GM12878 (cell line): ENCODE results near the gene CDC27. TPM values are rescaled to one million over a fixed set of nuclear protein-coding genes. Genes with fewer than 3 reads are reported as not detected.

Experiments
- ATAC-seq: fragments of 200-7000 bp; cut with Tn5 transposase; 3 replicates; pipeline ENCODE4 v1.9.1; 2020; ENCODE audit warnings: mild to moderate bottlenecking, moderate library complexity
- BruUV-seq: library from RNA; stranded (reverse); fragments of 400-500 nt; replicated peaks from 2 replicates; lab custom pipeline; 2021; lab: Mats Ljungman, UMichigan
- CTCF ChIA-PET: fragments of 300-600 bp; sonication (Branson Sonifier 250); formaldehyde crosslinking; extraction: SDS; loops from one replicate; lab custom pipeline; 2021; ENCODE audit warnings: inconsistent platforms; lab: Yijun Ruan, JAX
- POLR2A ChIA-PET: fragments of 350-600 bp; formaldehyde crosslinking; extraction: SDS; loops from one replicate; lab custom pipeline; 2021; ENCODE audit warnings: inconsistent platforms; lab: Charles Lee
- RAD21 ChIA-PET: fragments of 300-600 bp; sonication (Branson Sonifier 250); formaldehyde crosslinking; loops from one replicate; lab custom pipeline; 2023; ENCODE audit warnings: antibody characterized with exemption; ENCODE audit not compliant: unreplicated experiment; lab: Charles Lee
- SMC1A ChIA-PET: fragments of 300-600 bp; sonication (Branson Sonifier 250); formaldehyde crosslinking; loops from one replicate; lab custom pipeline; 2023; ENCODE audit not compliant: unreplicated experiment, uncharacterized antibody; lab: Charles Lee
- DNase-seq: peaks from one replicate; pipeline ENCODE4 v3.0.0-alpha.2; 2011; ENCODE audit warnings: low read depth, low spot score
- FAIRE-seq: peaks from 3 replicates; lab custom pipeline; 2011; peaks lifted over from hg19 to GRCh38; lab: Jason Lieb, UNC
- H2AFZ ChIP-seq: 2 replicates; pipeline ENCODE4 v1.6.0; 2011; ENCODE audit warnings: low read depth, low read length, control low read depth; ENCODE audit not compliant: control insufficient read depth
- H3K27ac ChIP-seq: 2 replicates; pipeline ENCODE4 v1.5.1; 2011; ENCODE audit warnings: control low read depth; ENCODE audit not compliant: control insufficient read depth, insufficient read depth
- H3K27me3 ChIP-seq, 2 experiments: replicated peaks in 1 of 2; 2 replicates each; pipeline versions ENCODE4 v1.6.0 to v1.6.1; 2011; ENCODE audit warnings: low read length in 1 of 2; ENCODE audit not compliant: control insufficient read depth in 2 of 2, insufficient read depth in 2 of 2
- H3K36me3 ChIP-seq, 2 experiments: 2 replicates each; pipeline ENCODE4 v1.5.1; 2011; ENCODE audit warnings: low read length in 1 of 2; ENCODE audit not compliant: control insufficient read depth in 2 of 2, insufficient read depth in 2 of 2
- H3K4me1 ChIP-seq: 2 replicates; pipeline ENCODE4 v1.6.1; 2011; ENCODE audit warnings: mild to moderate bottlenecking, low read length, moderate library complexity, mixed read lengths; ENCODE audit not compliant: control insufficient read depth, insufficient read depth
- H3K4me2 ChIP-seq: 2 replicates; pipeline ENCODE4 v1.6.0; 2011; ENCODE audit warnings: control low read depth; ENCODE audit not compliant: control insufficient read depth, insufficient read depth
- H3K4me3 ChIP-seq: fragments of 200-600 bp; sonication (generic); 2 replicates; pipeline ENCODE4 v1.5.1; 2016
- H3K79me2 ChIP-seq: 2 replicates; pipeline ENCODE4 v1.6.0; 2011; ENCODE audit warnings: low read length; ENCODE audit not compliant: control insufficient read depth, insufficient read depth
- H3K9ac ChIP-seq: 2 replicates; pipeline ENCODE4 v1.8.0; 2011; ENCODE audit warnings: low read length, control low read depth, mixed read lengths; ENCODE audit not compliant: control insufficient read depth, insufficient read depth
- H3K9me3 ChIP-seq: replicated peaks from 3 replicates; pipeline ENCODE4 v1.5.1; 2011; ENCODE audit warnings: mild to moderate bottlenecking, low read length; ENCODE audit not compliant: control insufficient read depth, insufficient read depth
- H4K20me1 ChIP-seq: 2 replicates; pipeline ENCODE4 v1.6.0; 2011; ENCODE audit not compliant: control insufficient read depth, insufficient read depth
- ATF7 ChIP-seq: fragments of 450-650 bp; IDR thresholded peaks from 2 replicates; pipeline ENCODE4 v1.6.1; 2016; ENCODE audit warnings: low read depth, mild to moderate bottlenecking
- BACH1 ChIP-seq: fragments of 450-650 bp; IDR thresholded peaks from 2 replicates; pipeline ENCODE4 v1.6.1; 2017; ENCODE audit warnings: mild to moderate bottlenecking, borderline replicate concordance
- BHLHE40 ChIP-seq, 2 experiments: fragments of 450-650 bp in 1 of 2; IDR thresholded peaks; 2 replicates each; pipeline ENCODE4 v1.6.1; 2011 to 2017; ENCODE audit warnings: low read depth in 2 of 2, borderline replicate concordance in 1 of 2, improper control_type of control experiment in 1 of 2, low read length in 1 of 2, mild to moderate bottlenecking in 1 of 2
- ELK1 ChIP-seq: IDR thresholded peaks from 2 replicates; pipeline ENCODE4 v1.6.1; 2012; ENCODE audit warnings: low read depth, low read length, improper control_type of control experiment
- MYB ChIP-seq: fragments of 150-350 bp; IDR thresholded peaks from 2 replicates; pipeline ENCODE4 v1.6.1; 2014; ENCODE audit warnings: mild to moderate bottlenecking, low read depth, low read length, borderline replicate concordance
- PBX3 ChIP-seq: IDR thresholded peaks from 2 replicates; pipeline ENCODE4 v1.6.1; 2011; ENCODE audit warnings: mild to moderate bottlenecking, low read depth, low read length, moderate library complexity; ENCODE audit not compliant: insufficient replicate concordance
- PKNOX1 ChIP-seq: fragments of 450-650 bp; IDR thresholded peaks from 2 replicates; pipeline ENCODE4 v1.6.1; 2016; ENCODE audit warnings: mild to moderate bottlenecking
- ZBED1 ChIP-seq: IDR thresholded peaks from 2 replicates; pipeline ENCODE4 v1.6.1; 2016; ENCODE audit warnings: borderline replicate concordance
- WGBS: methylation state at CpG from one replicate; pipeline ENCODE4 v1.1.6; 2016; ENCODE audit warnings: low lambda C conversion rate; ENCODE audit not compliant: insufficient replicate concordance, insufficient coverage; ENCODE audit errors: missing lambda C conversion rate; 5-methylcytosine and 5-hydroxymethylcytosine counted together
- in situ Hi-C: fragments of 300-500 bp; cut with MboI; formaldehyde crosslinking; loops from 9 replicates; pipeline ENCODE4 v1.14.3; 2018; ENCODE audit warnings: mixed read lengths
- intact Hi-C: fragments of 100-400 bp; cut with micrococcal nuclease; formaldehyde crosslinking; loops from one replicate; pipeline ENCODE4 v1.14.2; 2022; ENCODE audit not compliant: unreplicated experiment
- polyA plus RNA-seq, 11 experiments: library from polyadenylated mRNA; depleted of rRNA in 4 of 11; unstranded in 6 of 11; stranded (reverse) in 5 of 11; fragments of >200 nt; fragmentation: Nextera tagmentation in 4 of 11; fragmentation: Illumina TruSeq in 1 of 11; extraction: Ambion mirVana in 4 of 11; extraction: Trizol in 1 of 11; gene quantifications; 1 replicate in 1 of 11; 2 replicates in 10 of 11; pipeline versions ENCODE4 v1.2.1 to v1.2.3, GENCODE V29; 2011 to 2016; ENCODE audit warnings: inconsistent platforms in 2 of 11, missing spikeins in 2 of 11, low read depth in 1 of 11
- total RNA-seq, 4 experiments: library from RNA; depleted of rRNA in 3 of 4; stranded (reverse); fragments of >200 nt in 3 of 4; fragmentation: Illumina TruSeq in 1 of 4; extraction: Trizol in 1 of 4; gene quantifications; 2 replicates each; pipeline versions ENCODE4 v1.2.1 to v1.2.3, GENCODE V29; 2013 to 2021

Gene CDC27
- total and polyA plus RNA-seq, 10 of the 15 experiments (the other 5 are each of a cell fraction or from before 2014, with no cell fraction given) = 23.2 to 138 (median 97.8) TPM

GRCh38 chr17:47220531-47220999 lies 31.5 kb upstream of the CDC27 start:
- in situ Hi-C loops = no loop called here
- no peak for DNase-seq
- Histone ChIP-seq H4K20me1 (no peaks in the 10 kb centered on the region), H2AFZ (peak overlapping the region; percentile 5; the same call in 1 of the 2 replicates), H3K4me2 (no peak overlapping the region), H3K4me1 (peaks cover 9% of the 10 kb centered on the region), H3K27ac (no peak overlapping the region), H3K36me3 (no peaks in the 10 kb centered on the region), H3K79me2 (no peaks in the 10 kb centered on the region), H3K4me3 (no peak overlapping the region), H3K9me3 (no peaks in the 10 kb centered on the region; the same call in 2 of the 3 replicates), H3K9ac (no peak overlapping the region), H3K27me3 (no peaks in the 10 kb centered on the region)
- intact Hi-C loops = no loop called here
- no peak for FAIRE-seq
- WGBS = 29% methylated on average over 7 of the region's 7 CpGs
- ChIA-PET SMC1A (interaction anchor here (0.9 to 4.8 kb wide), 8 partner anchors 9 to 444 kb away, joined by 3 to 46 read pairs (median 4); partner anchors contain the start of gene CDC27), RAD21 (interaction anchor here (1.1 to 2.5 kb wide), 3 partner anchors 9 to 14 kb away, joined by 3 to 13 read pairs (median 10); no protein-coding TSS in a partner anchor), POLR2A (interaction anchor here (1.8 kb wide), 1 partner anchor 13 kb away, joined by 6 read pairs; no protein-coding TSS in a partner anchor), CTCF (interaction anchor here (0.9 to 2.8 kb wide), 5 partner anchors 9 to 85 kb away, joined by 3 to 20 read pairs (median 3); no protein-coding TSS in a partner anchor)
- no peak; the same call in 2 of the 3 replicates for ATAC-seq
- BruUV-seq = no TSS peak
- TF ChIP-seq BACH1 (peak; percentile 24; the same call in 1 of the 2 replicates), PBX3 (peak; percentile 70), BHLHE40 (IDR thresholded peaks at IDR 0.05; ENCODE audit: borderline replicate concordance in 1 of 2, low read depth in 2 of 2, low read length in 1 of 2) (peak; percentile 74 to 81; a peak in 3 of 4 replicates), MYB (no peak), ATF7 (0 out of 2 replicates have a peak, but pooled peaks have one; percentile 17), ZBED1 (no peak), ELK1 (no peak), PKNOX1 (peak; percentile 95)
